NOMO-1 (cell line): ENCODE data around the gene TFDP1.

Experiments
- DNase-seq, 2 experiments: peaks; one replicate each; lab custom pipeline; 2025; ENCODE audit not compliant: unreplicated experiment in 2 of 2; lab: John Stamatoyannopoulos, UW

Gene TFDP1

DNA sequence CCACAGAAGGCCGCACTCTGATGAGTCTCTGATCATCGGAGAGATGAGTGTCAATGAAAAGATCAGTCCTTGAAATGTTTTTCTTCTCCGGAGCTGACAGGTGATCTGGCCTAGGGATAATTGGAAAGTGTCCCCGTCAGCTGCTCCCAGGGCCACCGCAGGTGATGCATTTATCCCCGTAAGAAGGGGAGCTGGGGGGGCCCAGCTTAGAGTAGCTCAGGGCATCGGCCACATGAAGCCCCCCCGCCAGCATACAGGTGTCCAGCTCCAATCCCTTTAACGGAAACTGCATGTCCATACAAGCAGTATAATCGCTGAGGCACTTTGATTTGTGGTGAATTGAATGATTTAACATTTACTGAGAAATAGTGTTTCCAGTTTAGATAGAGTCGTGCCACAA lies 45.7 kb downstream of the TFDP1 start:
- DNase-seq, result no peak

DNA sequence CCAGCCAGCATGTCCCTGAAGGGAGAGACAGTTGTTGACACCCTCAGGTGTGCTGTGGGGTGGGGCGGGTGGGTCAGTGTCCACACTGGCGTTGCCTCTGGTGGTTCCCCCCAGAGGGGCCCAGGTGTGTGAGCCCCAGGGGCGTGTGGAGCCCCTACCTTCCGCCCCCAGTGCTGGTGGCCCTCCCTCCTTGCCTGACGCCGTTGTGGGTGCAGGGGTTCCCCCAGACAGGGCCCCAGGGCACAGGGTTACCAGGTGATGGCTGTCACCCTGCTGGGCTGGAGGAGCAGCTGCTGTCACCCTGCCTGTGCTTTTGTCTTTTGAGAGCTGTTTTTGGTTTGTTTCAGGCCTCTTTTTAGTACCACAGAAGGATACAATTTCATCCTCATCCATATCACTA lies 46.3 kb downstream of the TFDP1 start:
- no peak for DNase-seq

- DNase-seq, result no peak
Observed at GRCh38 chr13:113631341-113632095, 47.0 kb downstream of the TFDP1 start.

- DNase-seq, result no peak
Observed at GRCh38 chr13:113632706-113633484, 48.3 kb downstream of the TFDP1 start.

GRCh38 chr13:113633485-113633873 lies 48.9 kb downstream of the TFDP1 start:
- DNase-seq, result no peak

- DNase-seq, result no peak
Observed at GRCh38 chr13:113634279-113635047, 49.9 kb downstream of the TFDP1 start.

- no peak for DNase-seq
Observed at GRCh38 chr13:113635048-113635420, 50.5 kb downstream of the TFDP1 start.

- no peak for DNase-seq
Observed at GRCh38 chr13:113635709-113636108, 51.2 kb downstream of the TFDP1 start.

GRCh38 chr13:113636266-113636963 lies 51.9 kb downstream of the TFDP1 start:
- no peak for DNase-seq

GRCh38 chr13:113637262-113638160 lies 53.0 kb downstream of the TFDP1 start:
- no peak for DNase-seq

GRCh38 chr13:113638173-113638746 lies 53.7 kb downstream of the TFDP1 start:
- DNase-seq, result no peak

DNA sequence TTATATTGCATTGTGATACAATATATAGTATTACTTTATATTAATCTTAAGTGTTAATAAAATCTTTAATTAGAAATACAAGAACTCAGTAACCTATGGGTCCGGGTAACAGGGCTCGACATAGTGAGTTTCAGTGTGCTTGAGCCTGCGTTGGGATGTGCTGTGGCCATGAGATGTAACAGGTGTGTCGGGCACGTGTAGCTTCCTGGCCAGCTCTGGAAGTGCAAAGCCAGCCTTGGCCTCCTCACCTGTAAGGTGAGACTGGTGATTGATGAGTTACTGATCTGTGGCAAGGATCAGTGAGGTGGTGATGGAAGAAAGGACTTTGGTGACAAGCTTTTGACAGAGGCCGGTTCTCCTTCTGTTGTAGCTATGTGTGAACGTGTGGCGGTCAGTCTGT lies 54.3 kb downstream of the TFDP1 start:
- no peak for DNase-seq

GRCh38 chr13:113639616-113640262 lies 55.2 kb downstream of the TFDP1 start:
- DNase-seq, result no peak

DNA sequence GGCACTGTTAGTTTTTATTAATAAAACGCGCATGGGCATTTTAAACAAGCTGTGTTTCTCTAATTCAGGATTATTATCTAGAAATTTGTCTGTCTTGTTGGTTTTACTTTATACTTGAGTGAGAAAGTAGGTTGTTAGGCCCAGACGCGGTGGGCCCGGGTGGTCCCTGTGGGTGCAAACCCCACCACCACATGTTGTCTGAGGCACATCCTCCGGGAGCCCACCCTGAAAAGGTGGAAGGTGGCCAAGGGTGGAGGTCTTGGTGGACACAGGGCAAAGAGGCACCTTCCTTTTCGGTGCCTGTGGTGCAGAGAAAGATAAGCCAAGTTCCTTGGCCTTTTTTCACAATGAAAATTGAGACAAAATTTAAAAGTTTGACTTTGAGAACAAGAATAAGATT lies 56.9 kb downstream of the TFDP1 start:
- DNase-seq, result no peak

GRCh38 chr13:113642563-113642962 lies 58.0 kb downstream of the TFDP1 start:
- DNase-seq, result no peak

- no peak for DNase-seq
Observed at GRCh38 chr13:113643593-113643992, 59.0 kb downstream of the TFDP1 start.

DNA sequence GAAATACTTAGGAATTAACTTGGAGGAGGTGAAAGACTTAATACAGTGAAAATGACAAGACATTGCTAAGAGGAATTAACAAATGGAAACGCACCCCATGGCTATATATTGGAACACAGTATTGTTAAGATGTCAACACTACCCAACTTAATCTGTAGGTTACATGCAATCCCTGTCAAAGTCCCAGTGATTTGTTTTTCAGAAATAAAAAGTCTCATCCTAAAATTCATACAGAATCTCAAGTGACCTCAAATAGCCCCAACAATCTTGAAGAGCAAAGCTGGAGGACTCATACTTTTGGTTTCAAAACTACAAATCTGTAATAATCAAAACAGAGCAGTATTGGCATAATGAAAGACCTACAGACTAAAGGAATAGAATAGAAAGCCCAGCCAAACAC lies 60.2 kb downstream of the TFDP1 start:
- no peak for DNase-seq

- DNase-seq, result no peak
Observed at GRCh38 chr13:113645329-113645728, 60.8 kb downstream of the TFDP1 start.

GRCh38 chr13:113646376-113646775 lies 61.8 kb downstream of the TFDP1 start:
- DNase-seq, result no peak
